Measurements from ENCODE around the gene CAPN5.
"Not testable (repeated sequence)": the region's sequence is repeated elsewhere in the genome, so short reads cannot be mapped to it uniquely, and the experiment has no call there.

CAPN5 gene

DNA sequence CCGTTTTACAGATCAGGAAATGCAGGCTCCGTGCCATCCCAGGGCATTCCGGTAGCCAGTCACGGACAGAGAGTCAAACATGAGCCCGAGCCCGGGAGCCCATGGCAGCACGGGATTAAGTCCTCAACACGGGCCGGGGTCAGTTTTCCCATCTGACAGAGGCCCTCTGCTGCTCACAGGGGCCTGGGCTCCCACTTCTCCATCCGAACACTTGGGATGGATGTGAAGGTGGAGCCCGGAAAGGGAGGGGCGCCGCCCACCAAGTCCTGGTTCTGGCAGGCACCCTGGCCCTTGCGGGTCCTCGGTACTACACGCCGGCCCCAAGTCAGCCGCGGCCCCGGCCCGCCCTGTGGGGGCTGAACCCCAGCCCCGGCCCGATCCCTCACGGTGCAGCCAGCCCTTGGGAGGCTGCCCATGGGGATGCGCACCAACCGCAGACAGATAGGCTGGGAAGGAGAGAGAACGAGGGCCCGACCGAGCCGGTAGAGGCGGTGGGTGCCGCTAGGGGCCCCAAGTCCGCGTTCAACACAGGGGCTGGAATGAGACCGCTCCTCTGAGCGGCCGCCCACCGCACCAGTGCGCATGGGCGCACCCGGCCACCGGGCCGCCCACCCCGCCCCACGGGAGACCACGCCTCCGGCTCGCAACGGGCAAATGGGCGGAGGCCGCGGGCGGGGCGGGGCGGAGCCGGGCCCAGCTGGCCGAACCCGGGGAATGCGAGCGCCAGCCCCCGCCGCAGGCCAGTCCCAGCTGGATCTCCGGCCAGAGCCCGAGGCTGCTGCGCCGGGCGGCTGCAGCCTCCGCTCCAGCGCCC, at the start of gene CAPN5:
Gene CAPN5 (plus strand): TSS at position 743 of the 814 bp plus-strand sequence. CDS start 17,916 bp downstream, outside the sequence.
- peak; percentile 85 for DNase-seq

DNA sequence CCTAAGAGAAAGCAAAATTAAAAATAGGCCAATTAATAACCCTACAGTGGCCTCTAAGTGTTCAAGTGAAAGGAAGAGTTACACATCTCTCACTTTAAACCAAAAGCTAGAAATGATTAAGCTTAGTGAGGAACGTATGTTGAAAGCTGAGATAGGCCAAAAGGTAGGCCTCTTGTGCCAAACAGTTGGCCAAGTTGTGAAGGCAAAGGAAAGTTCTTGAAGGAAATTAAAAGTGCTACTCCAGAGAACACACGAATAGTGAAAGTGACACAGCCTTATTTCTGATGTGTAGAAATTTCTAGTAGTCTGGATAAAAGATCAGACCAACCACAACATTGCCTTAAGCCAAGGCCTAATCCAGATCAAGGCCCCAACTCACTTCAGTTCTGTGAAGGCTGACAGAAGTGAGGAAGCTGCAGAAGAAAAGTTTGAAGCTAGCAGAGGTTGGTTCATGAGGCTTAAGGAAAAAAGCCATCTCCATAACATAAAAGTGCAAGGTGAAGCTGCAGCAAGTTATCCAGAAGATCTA, 48.3 kb upstream of the CAPN5 start:
- DNase-seq, result not testable (repeated sequence)

DNA sequence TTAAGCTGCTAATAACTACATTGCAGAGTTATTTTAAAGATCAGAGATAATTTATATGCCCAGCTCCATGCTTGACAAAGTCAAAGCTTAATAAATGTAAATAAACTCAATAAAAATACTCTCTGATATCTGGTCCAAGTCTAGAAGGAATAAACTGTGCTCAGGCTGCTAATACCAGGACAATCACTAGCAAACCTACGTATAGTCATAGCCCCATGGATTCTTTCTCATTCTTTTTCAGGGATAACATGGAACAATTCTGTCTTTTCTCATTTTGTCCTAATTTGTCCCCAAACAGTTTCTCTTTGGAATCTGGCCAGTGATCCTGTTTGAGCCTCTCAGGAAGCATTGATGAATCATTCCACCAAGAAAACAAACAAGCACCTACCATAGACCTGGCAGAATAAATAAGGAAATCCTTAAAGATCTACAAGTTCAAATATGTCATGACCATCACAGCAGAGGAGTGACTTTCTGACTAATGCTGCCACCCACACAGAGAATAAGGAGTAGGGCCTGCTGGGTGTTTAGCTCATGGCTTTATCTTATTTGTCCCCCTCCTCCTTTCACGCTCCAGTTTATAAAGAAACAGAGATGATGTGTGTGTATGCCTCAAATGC, 46.7 kb upstream of the CAPN5 start:
- DNase-seq, result no peak

DNA sequence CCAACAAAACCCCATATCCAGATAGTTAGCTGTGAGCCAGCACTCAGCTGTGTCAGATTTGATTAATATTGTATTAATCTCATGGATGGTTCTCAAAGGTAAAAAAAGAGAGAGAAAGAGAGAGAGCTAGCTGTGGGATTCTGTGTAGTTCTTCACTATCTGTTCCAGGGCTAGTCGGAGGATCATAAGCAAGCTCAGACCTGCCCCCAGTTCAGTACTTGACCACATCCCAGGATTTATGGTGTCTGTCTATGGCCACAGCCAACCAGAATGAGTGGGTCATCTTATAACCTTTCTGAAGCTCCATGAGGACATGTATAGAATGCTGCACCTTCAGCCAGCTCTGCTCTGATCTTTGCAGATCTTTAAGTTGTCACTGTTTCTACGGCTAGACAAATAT, 46.0 kb upstream of the CAPN5 start:
- no peak for DNase-seq

DNA sequence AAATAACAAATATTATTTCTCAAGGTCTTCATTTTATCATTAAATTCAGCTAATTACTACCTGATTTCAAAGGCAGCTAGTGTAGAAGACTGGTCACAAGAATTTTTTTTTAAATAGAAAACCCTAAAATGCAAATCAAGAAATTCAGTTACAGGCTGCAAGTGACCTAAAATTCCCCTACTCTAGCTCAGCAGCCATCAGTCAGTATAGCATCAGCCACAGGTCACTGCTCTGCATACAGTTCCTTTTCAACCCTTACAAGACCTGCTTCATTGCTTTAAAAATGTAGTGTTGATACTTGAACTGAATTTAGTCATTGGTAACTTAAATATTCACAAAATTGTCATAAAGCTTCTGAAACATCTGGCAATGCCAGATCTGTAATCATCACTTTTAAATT, 42.0 kb upstream of the CAPN5 start:
- DNase-seq, result no peak

DNA sequence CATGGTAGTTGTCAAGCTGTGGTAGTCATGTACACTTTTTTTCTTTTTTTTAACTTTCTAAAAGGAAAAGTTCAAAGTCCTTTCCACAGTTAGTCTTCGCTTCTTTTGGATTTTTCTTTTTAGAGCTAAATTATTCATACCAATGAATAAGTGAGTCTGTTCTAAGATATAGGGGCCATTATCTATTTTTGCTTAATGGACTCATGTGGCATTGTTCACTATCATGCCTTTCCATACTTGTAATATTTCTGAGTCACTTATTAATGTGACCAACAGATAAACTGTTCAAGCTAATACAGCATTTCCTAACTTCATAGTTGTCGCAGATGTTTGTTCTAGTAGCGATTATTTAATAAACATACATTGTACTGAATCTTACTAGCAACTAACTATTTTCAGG, 40.5 kb upstream of the CAPN5 start:
- DNase-seq, result no peak

DNA sequence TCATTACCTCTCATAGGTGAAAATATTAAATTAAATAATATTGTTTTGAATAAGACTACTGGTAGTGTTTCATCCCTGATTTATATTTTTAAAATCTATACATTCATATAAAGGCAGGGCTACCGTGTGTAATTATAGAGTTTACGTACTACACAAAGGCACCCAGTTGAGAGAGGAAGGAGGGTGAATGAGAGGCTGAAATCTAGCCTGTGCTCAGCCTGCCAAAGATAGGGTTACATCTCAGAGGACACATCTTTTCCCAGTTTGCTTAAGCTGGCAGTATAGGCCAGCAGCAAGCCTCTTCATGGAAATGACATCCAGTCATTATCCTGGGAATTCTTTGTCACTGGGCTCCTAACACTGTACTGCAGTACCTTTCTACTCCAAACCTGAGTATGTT, 40.0 kb upstream of the CAPN5 start:
- DNase-seq, result no peak

DNA sequence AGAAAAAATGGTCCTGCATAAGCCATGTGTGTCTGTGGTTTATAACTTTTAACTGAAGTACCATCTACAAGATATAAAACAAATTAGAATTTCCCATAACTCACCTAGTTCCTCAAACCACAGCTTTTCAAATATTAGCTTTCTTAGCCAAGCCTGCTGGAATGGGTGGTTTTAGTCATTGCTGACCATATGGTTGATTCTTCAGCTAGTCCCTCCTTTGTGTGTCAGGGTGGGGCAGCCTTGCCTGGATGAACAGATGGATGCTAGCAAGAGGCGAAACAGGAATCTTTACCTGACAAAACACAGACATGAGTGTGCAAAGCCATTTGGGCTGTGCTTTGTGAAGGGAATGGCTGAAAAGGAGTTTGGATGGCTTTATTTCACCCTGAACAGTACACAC, 39.5 kb upstream of the CAPN5 start:
- DNase-seq, result no peak

DNA sequence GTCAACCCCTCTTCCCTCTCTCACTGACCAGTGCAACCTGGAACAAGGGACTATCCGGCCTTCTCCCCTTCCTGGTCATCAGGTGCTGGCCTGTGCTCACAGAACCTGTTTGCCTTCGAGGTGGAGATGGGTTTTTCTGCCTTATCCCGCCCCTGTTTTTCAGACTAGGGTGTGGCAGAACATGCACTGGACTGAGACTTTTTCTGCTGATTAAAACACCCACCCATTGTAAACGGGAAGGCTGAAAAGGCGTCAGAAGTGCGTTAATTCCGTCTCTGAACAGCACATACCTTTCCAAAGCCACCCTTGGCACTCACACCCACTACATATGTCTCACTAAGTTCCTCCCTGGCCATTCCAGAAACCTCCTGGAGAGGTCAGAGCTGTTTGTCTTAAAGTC, 36.9 kb upstream of the CAPN5 start:
- DNase-seq, result no peak

DNA sequence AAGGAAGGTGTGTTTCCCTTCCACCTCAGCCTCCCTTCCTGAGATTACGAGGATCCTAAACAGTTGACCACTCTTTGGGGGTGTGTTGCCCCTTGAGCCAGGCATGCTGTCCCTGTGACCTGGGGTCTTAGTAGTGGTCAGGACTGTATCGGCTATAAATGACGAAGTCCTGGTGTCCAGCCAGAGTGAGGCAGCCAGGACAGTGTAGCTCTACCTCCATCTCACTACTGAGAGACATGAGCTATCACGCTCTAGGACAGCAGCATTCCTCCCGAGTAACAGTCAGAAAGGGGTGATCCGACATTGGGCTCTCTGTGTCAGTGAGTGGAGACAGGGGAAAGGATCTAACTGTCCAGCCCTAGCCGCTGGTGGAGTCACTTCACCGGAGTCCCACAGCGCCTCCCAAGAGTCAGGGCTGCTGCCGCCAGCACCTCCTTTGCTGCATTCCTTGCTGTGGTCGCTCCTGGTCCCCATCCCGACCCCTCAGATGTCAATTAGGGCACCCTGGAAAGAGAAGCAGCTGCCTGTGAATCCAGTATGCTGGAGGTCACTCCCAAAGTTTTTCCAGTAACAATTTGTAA, 35.8 kb upstream of the CAPN5 start:
- no peak for DNase-seq

DNA sequence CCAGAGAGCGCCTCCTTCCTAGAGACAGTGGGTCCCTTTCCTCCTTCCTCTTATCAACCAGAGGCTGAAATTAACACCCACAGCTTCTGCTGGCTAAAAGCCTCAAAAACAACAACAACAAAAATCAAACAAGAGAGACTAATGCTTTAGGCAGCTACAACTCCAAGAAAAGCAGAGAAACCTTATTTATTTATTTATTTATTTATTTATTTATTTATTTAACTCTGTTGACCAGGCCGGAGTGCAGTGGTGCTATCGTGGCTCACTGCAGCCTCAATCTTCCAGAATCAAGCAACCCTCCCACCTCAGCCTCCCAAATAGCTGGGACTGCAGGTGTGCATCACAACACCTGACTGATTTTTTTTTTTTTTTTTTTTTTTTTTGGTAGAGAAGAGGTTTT, 35.2 kb upstream of the CAPN5 start:
- DNase-seq, result no peak

DNA sequence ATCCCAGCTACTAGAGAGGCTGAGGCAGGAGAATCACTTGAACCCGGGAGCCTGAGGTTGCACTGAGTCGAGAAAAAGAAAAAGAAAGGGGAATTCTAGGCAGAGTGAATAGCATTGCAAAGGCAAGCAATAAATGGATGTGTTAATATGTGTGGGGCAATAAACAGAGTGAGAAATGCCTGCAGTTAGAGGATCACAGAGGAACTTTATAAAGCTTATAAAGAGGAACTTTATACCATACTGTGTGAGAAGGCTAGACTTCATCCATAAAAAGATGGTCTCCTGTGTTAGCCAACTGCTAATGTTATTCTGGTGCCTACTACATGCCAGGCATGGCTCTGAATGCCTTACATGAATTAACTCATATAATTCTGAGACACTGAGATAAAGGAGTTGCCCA, 31.7 kb upstream of the CAPN5 start:
- no peak for DNase-seq

DNA sequence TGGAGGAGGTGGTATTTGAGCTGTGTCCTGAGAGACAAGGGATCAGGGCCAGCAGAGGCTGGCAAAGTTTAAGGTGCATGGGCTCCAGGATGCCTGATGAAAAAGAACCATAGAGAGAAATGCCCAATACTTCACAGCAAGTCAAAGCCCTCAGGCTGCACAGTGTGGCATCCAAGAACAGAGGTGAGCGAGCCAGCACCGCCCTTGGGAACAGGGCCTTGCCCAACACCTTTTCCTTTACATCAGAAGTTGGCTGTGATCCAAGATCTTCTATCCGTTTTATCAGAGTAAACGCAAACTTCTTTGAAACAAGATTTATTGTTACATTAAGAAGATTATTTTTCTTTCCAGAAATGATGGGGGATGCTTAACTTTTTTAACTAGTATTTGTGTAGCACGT, 31.2 kb upstream of the CAPN5 start:
- no peak for DNase-seq

DNA sequence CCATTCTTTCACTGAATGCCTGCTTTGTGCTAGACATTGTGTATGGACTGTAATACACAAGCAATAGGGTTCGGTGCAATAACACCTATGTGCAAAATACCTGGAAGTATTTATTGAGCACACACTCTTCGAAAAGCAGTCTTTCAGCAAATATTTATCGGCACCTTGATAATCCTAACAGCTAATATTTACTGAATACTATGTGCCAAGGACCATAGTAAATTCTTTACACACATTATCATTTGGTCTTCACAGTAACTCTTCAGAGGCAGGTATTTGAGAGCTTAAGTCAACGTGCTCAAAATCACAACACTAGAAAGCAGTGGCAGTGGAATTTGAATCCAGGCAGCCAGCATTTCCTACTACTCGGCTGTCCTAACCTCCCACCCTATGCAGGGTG, 30.4 kb upstream of the CAPN5 start:
- no peak for DNase-seq

DNA sequence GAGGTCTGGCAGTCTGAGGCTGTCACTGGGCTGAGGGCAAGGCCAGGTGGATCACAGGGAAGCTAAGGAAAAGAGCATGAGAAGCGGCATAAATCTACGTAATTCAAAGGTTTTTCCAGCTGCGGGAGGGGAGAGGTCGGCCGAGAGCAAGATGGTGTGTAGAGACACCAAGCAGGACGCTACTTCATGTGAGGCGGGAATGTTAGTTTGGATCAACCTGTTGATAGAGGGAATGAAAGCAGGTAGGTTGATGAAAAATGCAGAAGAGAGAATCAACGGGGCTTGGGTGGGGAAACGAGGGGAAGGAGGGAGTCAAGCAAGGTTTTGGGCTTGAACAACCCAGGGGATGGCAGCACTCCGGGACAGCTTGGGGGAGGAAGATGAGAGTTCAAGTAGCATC, 29.7 kb upstream of the CAPN5 start:
- no peak for DNase-seq

DNA sequence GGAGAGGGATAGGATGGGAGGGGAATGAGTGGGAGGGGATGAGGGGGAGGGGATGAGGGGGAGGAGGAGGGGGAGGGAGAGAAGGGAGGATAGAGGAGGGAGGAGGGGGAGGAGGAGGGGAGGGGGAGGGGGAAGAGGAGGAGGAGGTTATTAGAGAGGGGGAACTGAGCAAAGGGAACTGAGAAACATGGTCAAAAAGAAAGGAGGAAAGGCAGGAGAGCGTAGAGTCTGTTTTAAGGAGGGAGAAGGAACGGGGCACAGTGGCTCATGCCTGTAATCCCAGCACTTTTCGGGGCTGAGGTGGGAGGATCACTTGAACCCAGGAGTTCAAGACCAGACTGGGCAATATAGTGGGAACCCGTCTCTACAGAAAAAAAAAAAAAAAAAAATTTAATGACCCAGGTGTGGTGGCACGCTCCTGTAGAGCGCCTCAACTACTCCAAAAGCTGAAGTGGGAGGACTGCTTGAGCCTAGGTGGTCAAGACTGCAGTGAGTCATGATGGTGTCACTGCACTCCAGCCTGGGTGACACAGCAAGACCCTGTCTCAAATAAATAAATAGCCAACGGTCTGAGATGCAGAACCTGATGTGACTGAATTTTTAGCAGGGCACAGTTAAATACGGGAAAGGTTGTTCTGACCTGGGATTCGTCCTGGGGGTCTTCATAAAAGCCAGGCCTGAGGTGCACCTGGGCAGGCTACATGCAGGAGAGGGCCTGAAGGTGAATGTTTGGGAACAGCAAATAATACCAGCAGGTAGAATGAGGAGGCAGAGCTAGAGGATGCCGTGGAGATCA, 28.5 kb upstream of the CAPN5 start:
- DNase-seq, result no peak

DNA sequence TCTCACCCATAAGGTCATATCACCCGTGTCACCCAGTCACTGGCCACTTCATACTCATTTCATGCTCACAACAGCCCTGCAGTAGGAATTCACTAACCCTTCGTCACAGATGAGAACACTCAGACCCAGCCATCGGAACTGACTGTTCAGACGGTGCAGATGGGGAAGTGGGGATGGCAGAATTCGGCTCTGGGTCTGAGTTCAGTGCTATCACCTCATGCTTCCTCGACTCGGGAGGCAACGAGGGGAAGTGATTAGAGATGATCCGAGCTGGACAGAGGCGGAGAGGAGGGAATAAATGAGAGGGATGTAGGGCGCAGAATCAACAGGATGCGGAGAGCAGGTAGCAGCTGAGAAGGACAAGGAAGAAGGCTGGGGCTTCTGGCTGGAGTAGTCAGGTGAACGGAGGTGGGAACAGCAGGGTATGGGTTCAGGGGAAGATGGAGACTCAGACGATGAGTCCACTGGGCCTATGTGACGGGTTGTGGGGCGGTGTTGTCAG, 27.9 kb upstream of the CAPN5 start:
- DNase-seq, result no peak

DNA sequence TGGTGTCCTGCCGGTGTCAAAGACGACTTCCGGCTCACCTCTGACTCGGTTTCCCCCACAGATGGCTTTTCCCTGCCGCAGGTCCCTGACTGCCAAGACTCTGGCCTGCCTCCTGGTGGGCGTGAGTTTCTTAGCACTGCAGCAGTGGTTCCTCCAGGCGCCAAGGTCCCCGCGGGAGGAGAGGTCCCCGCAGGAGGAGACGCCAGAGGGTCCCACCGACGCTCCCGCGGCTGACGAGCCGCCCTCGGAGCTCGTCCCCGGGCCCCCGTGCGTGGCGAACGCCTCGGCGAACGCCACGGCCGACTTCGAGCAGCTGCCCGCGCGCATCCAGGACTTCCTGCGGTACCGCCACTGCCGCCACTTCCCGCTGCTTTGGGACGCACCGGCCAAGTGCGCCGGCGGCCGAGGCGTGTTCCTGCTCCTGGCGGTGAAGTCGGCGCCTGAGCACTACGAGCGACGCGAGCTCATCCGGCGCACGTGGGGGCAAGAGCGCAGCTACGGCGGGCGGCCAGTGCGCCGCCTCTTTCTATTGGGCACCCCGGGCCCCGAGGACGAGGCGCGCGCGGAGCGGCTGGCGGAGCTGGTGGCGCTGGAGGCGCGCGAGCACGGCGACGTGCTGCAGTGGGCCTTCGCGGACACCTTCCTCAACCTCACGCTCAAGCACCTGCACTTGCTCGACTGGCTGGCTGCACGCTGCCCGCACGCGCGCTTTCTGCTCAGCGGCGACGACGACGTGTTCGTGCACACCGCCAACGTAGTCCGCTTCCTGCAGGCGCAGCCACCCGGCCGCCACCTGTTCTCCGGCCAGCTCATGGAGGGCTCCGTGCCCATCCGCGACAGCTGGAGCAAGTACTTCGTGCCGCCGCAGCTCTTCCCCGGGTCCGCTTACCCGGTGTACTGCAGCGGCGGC, 27.0 kb upstream of the CAPN5 start:
- DNase-seq, result no peak

DNA sequence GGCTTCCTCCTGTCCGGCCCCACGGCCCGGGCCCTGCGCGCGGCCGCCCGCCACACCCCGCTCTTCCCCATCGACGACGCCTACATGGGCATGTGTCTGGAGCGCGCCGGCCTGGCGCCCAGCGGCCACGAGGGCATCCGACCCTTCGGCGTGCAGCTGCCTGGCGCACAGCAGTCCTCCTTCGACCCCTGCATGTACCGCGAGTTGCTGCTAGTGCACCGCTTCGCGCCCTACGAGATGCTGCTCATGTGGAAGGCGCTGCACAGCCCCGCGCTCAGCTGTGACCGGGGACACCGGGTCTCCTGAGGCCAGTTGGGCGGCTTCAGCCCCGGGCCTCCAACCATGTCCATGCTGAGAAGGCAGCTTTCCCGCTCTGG, 26.4 kb upstream of the CAPN5 start:
- DNase-seq, result no peak

DNA sequence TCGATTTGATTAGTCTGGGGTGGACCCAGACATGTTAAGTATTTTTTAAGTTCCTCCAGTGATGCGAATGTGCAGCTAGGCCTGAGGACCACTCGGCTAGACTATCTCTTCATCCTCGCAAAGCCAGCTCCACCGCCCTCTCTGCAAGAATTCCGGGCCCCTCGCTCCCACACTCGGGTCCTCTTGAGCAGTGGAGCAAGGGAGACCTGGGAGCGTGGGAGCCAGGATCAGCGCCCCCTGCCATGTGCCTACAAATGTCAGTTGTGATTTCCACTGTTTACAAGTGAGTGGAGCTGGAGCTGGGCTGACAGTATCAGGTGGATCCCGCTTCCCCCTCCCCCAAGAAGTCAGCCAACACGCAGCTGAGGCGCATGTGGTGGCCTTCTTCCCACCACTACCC, 25.9 kb upstream of the CAPN5 start:
- DNase-seq, result no peak

DNA sequence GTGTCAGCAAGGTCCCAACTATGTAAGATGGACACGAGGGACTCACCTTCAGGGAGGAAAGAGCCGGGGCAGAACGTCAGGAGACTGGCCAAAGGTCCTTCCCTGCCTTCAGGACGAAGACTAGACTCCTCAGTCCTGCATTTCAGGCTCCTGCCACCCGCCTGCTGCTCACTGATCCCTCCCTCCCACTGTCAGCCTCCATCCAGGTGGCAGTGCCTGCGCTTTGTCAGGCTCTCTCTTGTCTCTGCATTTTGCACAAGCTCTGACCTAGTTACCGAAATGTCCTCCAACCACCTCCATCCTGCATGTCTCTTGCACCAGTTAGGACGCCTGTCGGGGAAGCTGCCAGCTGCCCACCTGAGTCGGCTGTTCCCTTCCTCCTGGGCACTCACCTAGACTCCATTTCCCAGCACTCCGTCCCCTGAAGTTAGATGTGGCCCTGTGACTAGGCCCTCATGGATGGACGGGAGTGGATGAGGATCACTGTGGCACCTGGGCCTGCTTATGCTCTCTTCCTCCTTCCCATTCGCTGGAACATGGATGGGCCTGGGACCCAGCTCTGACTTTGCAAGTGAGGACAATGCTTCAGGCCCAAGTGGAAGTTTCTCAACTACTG, 24.6 kb upstream of the CAPN5 start:
- DNase-seq, result no peak

DNA sequence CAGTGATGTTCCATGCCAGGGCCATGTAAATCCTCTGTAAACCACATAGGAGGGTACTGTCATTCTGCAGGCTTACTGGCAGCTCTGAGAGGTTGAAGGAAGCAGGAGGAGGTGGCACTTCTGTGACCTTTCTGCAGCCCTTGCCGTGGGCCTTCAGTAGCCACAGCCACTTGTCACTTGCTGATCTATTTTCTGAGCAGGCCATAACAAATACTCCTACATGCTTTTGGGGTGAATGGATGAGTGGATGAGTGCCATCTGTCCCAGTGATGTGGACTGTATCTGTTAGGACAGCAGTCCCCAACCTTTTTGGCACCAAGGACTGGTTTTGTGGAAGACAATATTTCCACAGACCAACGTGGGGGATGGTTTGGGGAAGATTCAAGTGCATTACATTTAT, 22.4 kb upstream of the CAPN5 start:
- no peak for DNase-seq

Data from activated gamma-delta T cell treated with Interleukin-2 at 50 U/mL for 16 hours (primary cell).